Heart left ventricle (tissue), 13 donors: ENCODE results near the gene KHDC4.

Experiments
- POLR2A ChIP-seq, 2 donors: fragments of 450-650 bp; IDR thresholded peaks; one replicate each; pipeline ENCODE4 v1.6.1; 2017; ENCODE audit warnings: antibody characterized with exemption in 2 of 2, mild to moderate bottlenecking in 2 of 2, moderate library complexity in 2 of 2
- TF ChIP-seq, protein P1 (sequence below), 12 donors: fragments of 200-600 bp; sonication (generic) in 4 of 12; IDR thresholded peaks; one replicate each; pipeline versions ENCODE4 v1.5.0 to v1.8.0; 2018 to 2022; ENCODE audit warnings: antibody characterized with exemption in 12 of 12, mild to moderate bottlenecking in 5 of 12
- donor health status: ischemic (EF 13 %, LVEDD 7.1; RV severe dilation, severe dysfunction).
- donor health status: DM: no; HTN: yes; CAD: no.
- donor health status: DM: no; HTN: no; CAD: no.
- donor health status: ischemic (EF 25% LVEDD 6.9; RV normal size, moderate dysfunction).
- donor health status: ischemic (EF 25% LVEDD 5.7; RV mildly dilated, moderate dysfunction).
- donor health status: ischemic (EF 35%, LVEDD 5.7; RV mildly dilated, moderate dysfunction).
- donor health status: nonischemic (EF 11% LVEDD 7.7; RV severe dilation, severe dysfunction).
- donor health status: DM: yes; HTN: yes; CAD: no.
- donor health status: PGD.
- donor health status: ischemic (EF 29% LVEDD 5.4; RV normal size, mild dysfunction).
- donor health status: nonischemic (EF 23%, LVEDD 6.1; RV moderate dilation, normal function).

GRCh38 chr1:155952505-155952890, 18.3 kb upstream of the KHDC4 start:
- no peak for TF ChIP-seq POLR2A (IDR thresholded peaks at IDR 0.05)
- TF ChIP-seq, protein P1, sequence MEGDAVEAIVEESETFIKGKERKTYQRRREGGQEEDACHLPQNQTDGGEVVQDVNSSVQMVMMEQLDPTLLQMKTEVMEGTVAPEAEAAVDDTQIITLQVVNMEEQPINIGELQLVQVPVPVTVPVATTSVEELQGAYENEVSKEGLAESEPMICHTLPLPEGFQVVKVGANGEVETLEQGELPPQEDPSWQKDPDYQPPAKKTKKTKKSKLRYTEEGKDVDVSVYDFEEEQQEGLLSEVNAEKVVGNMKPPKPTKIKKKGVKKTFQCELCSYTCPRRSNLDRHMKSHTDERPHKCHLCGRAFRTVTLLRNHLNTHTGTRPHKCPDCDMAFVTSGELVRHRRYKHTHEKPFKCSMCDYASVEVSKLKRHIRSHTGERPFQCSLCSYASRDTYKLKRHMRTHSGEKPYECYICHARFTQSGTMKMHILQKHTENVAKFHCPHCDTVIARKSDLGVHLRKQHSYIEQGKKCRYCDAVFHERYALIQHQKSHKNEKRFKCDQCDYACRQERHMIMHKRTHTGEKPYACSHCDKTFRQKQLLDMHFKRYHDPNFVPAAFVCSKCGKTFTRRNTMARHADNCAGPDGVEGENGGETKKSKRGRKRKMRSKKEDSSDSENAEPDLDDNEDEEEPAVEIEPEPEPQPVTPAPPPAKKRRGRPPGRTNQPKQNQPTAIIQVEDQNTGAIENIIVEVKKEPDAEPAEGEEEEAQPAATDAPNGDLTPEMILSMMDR (IDR thresholded peaks at IDR 0.05): no peak
